ENCODE results near the gene FAM13C.
"Not testable (repeated sequence)": the region's sequence is repeated elsewhere in the genome, so short reads cannot be mapped to it uniquely, and the experiment has no call there.

FAM13C gene

DNA sequence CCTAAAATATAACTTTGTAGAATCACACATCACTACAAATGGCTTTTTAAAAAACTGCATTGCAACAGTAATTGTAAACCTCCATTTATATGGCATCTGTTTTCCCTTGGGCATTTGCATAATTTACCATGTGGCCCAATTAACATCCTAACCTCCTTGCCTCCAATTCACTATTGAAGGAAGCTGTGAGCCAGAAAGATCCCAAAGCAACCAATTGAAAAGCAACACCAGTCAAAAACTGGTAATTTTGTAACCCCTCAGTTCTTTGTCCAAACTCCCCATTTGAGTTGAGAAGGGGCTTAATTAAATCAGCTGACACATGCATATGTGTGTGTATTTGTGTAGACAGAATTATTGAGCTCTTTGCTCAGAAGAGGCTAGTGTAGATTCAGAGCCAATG, 90.3 kb downstream of the FAM13C start:
- no peak for DNase-seq

DNA sequence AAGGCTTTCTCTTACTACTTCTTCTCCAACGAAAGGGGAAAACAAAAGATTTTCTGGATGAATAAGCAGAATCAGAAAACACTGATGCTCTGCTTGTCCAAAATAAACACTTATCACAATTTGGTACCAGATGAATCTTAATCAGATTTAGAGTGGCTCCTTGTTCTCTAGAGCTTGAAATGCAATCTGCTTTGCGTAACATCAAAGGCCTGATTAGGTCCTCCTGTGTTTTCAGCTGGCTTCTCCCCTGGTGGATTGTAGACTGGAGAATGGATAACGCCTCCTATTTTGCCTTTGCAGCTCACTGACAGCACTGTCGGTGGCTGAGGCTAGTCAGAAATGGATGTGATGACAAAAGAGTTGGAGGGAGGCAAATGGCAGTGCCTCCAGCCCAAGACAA, 91.2 kb downstream of the FAM13C start:
- DNase-seq: no peak

DNA sequence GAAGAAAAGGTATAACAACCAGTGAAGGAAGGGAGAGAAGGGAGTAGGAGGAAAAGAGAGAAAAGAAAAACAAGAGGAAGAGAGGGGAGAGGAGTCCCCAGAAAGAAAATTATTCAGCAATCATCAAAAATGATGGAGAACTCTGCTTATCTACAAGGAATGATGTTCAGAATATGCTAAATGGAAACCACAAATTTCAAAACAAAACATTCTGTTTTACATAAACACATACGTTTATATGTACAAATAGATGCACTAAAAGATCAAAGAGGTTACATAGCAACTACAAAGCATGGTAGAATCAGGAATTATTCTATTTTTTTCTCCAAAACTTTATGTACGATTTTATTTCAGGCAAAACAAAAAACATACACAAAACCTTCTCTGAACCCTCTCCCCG, 91.9 kb downstream of the FAM13C start:
- DNase-seq: no peak

- DNase-seq: no peak
These were observed 92.7 kb downstream of the FAM13C start for GRCh38 chr10:59269651-59270050.

DNA sequence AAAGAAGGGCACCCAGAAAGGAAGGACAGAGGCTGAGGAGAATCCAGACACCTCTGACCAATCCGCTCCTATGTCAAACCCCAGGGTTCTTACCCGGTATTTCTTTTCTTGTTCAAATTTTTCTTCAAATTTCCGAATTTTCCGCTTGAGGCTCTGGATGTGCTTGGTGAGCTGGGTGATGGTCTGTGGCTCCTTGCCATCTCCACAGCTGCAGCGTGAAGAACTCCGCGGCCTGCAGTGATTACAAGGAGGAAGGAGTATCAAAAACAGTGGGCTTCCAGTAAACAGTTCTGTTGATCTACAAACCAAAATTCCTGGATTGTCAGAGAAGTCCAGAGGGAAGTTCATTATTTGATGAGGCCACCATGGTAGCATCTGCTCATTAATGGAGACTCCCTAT, 93.9 kb downstream of the FAM13C start:
- DNase-seq: no peak

- DNase-seq: no peak
These were observed 96.0 kb downstream of the FAM13C start for GRCh38 chr10:59266321-59266720.

DNA sequence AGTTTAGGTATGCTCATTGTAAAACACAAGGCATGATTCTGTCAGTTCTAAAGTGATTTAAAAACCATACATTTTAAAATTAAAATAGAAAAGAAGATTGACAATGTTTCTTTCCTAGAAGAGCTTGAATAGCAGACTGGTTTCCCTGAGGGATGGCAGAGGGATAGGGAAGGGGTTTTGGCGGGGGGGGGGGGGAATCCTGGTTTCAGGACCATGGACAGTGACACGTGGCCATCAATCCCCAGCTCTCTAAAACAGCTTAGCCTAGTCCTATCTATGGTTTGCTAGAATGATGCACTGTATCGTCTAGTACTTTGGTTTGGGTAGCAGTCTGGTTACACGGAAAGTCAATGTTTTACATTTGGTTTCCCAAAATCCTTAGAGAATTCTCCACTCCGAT, 97.2 kb downstream of the FAM13C start:
- DNase-seq: no peak

DNA sequence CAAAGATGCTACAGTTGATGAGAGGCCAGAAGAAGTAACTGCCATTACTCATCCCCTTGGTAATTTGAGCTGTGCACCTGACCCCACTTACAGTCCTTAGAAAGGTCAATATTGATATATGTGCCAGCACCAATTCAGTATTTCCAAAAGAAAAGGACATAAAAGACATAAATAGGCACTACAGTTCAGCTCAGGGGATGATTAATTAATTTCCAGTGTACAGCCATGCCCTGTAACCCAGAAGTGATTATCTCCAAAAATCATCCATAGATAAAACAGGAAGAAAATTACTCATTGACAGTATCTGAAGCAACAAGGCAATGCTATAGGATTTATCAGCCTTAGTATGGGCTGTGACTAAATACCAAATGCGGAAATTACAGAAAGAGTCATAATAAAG, 103.5 kb downstream of the FAM13C start:
- no peak for DNase-seq

DNA sequence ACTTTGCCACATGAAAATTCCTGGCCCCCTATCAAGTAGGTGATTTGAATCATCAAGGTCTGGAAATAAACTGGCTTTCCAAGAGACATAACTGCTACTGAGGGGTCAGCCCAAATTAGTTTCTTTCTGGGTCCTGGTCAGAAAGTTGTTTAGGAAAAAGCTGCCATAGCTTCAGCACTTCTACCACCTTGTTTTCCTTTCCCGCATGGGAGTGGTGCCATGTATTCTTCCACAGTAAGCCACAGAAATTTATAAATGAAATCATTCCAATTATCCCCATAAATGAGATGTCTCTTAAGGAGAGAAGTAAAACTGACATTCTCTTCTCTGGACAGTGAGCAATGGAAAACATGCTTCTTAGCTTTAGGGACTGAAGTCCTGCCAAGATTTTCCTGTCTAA, 105.1 kb downstream of the FAM13C start:
- DNase-seq: no peak

- no peak for DNase-seq
These were observed 106.9 kb downstream of the FAM13C start for GRCh38 chr10:59255463-59255862.

GRCh38 chr10:59252491-59252890, 109.9 kb downstream of the FAM13C start:
- no peak for DNase-seq

- DNase-seq: no peak
These were observed 116.7 kb downstream of the FAM13C start for GRCh38 chr10:59245686-59246085.

GRCh38 chr10:59244871-59245270, 117.5 kb downstream of the FAM13C start:
- no peak for DNase-seq

DNA sequence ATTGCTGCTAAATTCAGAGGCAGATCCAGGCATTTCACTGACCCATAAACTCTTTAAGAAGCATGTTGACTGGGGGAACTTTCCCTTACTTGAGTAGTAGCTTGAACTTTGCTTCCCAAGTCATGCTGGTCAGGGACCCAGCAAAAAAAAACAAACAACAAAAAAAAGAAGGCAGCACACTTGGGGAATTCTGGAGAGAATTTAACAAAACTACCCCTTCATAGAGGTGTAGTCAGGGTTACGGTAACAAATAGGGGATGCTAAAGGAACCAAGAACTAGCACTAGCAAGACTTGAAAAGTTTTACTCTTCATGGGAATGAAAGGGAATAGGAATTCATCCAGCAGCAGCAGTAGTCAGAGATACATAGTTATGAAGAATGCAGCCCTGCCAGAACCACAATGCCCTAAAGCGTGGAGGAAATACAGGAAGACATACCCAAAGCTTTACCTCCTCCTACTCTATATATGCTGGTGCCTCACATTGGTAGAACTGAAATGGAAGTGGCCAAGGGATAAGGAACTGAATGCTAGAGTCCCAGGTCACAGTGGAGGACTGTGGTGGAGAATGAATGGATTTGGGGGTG, 118.6 kb downstream of the FAM13C start:
- no peak for DNase-seq

GRCh38 chr10:59242991-59243390, 119.4 kb downstream of the FAM13C start:
- DNase-seq: no peak

GRCh38 chr10:59242057-59242456, 120.3 kb downstream of the FAM13C start:
- no peak for DNase-seq

GRCh38 chr10:59240582-59241183, 121.7 kb downstream of the FAM13C start:
- DNase-seq: no peak

DNA sequence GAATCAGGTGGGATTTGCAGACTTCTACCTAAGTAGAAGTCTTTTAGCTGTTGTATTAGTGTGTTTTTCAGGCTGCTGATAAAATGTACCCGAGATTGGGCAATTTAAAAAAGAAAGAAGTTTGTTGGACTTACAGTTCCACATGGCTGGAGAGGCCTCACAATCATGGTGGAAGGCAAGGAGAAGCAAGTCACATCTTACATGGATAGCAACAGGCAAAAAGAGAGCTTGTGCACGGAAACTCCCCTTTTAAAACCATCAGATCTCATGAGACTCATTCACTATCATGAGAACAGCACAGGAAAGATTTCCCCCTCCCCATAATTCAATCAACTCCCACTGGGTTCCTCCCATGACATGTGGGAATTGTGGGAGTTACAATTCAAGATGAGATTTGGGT, 123.2 kb downstream of the FAM13C start:
- not testable (repeated sequence) for DNase-seq

- DNase-seq: no peak
These were observed 124.6 kb downstream of the FAM13C start for GRCh38 chr10:59237775-59238174.

DNA sequence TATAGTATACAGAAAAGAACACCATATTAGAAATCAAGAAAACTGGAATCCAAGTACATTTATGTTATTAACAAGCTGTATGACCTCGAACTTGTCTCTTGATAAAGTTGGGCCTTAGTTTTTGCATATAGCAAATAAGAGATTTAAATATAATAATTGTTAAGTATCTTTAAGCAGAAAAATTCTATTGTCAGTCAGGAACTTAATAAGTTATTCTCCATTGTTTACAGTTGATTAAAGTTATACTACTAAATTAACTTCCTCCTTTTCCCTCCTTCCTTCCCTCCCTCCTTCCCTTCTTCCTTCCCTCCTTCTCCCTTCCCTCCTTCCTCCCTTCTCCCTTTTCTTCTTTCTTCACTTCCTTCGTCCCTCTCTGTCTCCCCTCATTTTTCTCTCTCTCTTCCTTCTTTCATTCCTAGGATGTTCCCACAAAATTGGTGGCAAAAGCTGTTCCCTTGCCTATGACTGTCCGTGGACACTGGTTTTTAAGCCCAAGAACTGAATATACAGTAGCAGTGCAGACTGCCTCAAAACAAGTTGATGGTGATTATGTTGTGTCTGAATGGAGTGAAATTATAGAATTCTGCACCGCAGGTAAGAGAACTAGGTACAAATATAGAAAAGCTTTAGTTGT, 126.2 kb downstream of the FAM13C start:
- DNase-seq: no peak

DNA sequence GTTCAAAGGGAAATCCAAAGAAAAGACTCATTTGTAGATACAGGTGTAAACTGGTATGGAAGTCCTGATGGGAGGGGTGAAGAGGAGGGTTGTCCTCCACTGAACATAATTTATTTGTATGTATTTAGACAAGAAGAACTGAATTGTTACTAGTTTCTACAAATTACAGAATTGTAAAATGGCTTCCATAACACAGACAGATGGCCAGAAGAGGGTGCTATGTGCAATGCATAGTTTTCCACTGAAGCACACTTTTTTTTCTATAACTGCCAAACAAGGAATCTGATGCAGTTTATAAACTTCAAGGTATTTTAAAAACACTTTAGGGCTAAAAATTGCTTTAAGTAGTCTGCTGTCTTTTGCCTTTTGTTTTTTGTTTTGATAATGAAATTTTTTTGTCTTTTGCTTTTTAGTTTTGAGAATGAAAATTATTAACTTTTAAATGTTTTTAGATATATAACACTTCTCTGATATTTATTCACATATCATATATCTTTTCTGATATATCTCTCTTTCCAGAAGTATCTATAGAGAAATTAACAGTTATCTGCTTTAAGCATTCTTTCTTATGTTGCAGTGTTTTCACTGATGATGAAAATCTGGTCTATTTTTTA, 127.4 kb downstream of the FAM13C start:
- no peak for DNase-seq

- no peak for DNase-seq
These were observed 128.2 kb downstream of the FAM13C start for GRCh38 chr10:59234194-59234593.

- DNase-seq: no peak
These were observed 132.9 kb downstream of the FAM13C start for GRCh38 chr10:59229441-59229840.

- DNase-seq: no peak
These were observed 135.1 kb downstream of the FAM13C start for GRCh38 chr10:59227136-59227673.
